Fibroblast of lung (primary cell): ENCODE data around the gene SGO1. TPM values are rescaled to one million over a fixed set of nuclear protein-coding genes. Genes with fewer than 3 reads are reported as not detected.

Experiments used
- DNase-seq, 2 donors: peaks; one replicate each; pipeline versions ENCODE4 v3.0.0 to v3.0.0-alpha.2; 2010; ENCODE audit warnings: low read depth in 2 of 2
- H2AFZ ChIP-seq: 2 replicates; pipeline ENCODE4 v1.5.1; 2012; ENCODE audit warnings: low read length, control low read depth, inconsistent platforms
- H3K27ac ChIP-seq: 2 replicates; pipeline ENCODE4 v1.5.1; 2011; ENCODE audit warnings: low read length, control low read depth; ENCODE audit not compliant: insufficient read depth
- H3K27me3 ChIP-seq: 2 replicates; pipeline ENCODE4 v1.5.1; 2011; ENCODE audit warnings: mild to moderate bottlenecking, low read length; ENCODE audit not compliant: control insufficient read depth, insufficient read depth
- H3K36me3 ChIP-seq: 2 replicates; pipeline ENCODE4 v1.5.1; 2011; ENCODE audit warnings: low read length; ENCODE audit not compliant: control insufficient read depth, insufficient read depth
- H3K4me1 ChIP-seq: 2 replicates; pipeline ENCODE4 v1.5.1; 2011; ENCODE audit warnings: low read length; ENCODE audit not compliant: control insufficient read depth, insufficient read depth; ENCODE audit errors: extremely low read depth
- H3K4me2 ChIP-seq: 2 replicates; pipeline ENCODE4 v1.5.1; 2011; ENCODE audit warnings: low read length, control low read depth; ENCODE audit not compliant: insufficient read depth; ENCODE audit errors: extremely low read depth
- H3K4me3 ChIP-seq, 4 experiments: fragments of 200-600 bp in 1 of 4; sonication (generic) in 1 of 4; replicated peaks in 1 of 4; 2 replicates each; pipeline ENCODE4 v1.5.1; 2011 to 2016; ENCODE audit warnings: low read length in 4 of 4, low read depth in 3 of 4, mild to moderate bottlenecking in 3 of 4, control low read depth in 2 of 4, inconsistent platforms in 1 of 4, mixed read lengths in 1 of 4; ENCODE audit not compliant: insufficient read depth in 1 of 4; ENCODE audit errors: control extremely low read depth in 1 of 4
- H3K79me2 ChIP-seq: 2 replicates; pipeline ENCODE4 v1.5.1; 2012; ENCODE audit warnings: mild to moderate bottlenecking, low read length, inconsistent platforms; ENCODE audit not compliant: control insufficient read depth, insufficient read depth
- H3K9ac ChIP-seq: 2 replicates; pipeline ENCODE4 v1.5.1; 2011; ENCODE audit warnings: mild to moderate bottlenecking, low read length, control low read depth; ENCODE audit not compliant: insufficient read depth
- H3K9me3 ChIP-seq: 2 replicates; pipeline ENCODE4 v1.5.1; 2012; ENCODE audit warnings: low read depth, low read length; ENCODE audit not compliant: control insufficient read depth, insufficient read depth
- H4K20me1 ChIP-seq: 2 replicates; pipeline ENCODE4 v1.5.1; 2011; ENCODE audit warnings: low read length; ENCODE audit not compliant: control insufficient read depth, insufficient read depth; ENCODE audit errors: extremely low read depth
- CTCF ChIP-seq, 2 donors: IDR thresholded peaks in 1 of 2; conservative IDR thresholded peaks in 1 of 2; 1 replicate in 1 of 2; 2 replicates in 1 of 2; pipeline ENCODE4 v1.5.1; 2011 to 2012; ENCODE audit warnings: low read length in 2 of 2, control low read depth in 1 of 2, inconsistent platforms in 1 of 2, low read depth in 1 of 2, mild to moderate bottlenecking in 1 of 2
- EZH2 ChIP-seq: IDR thresholded peaks from 2 replicates; pipeline ENCODE4 v1.5.1; 2012; ENCODE audit warnings: low read length, control low read depth, mild to moderate bottlenecking; ENCODE audit errors: missing control alignments
- polyA plus RNA-seq, 2 donors: library from polyadenylated mRNA; depleted of rRNA in 1 of 2; stranded (reverse) in 1 of 2; unstranded in 1 of 2; fragments of >200 nt; gene quantifications; 2 replicates each; pipeline ENCODE4 v1.2.1, GENCODE V29; 2011 to 2012; ENCODE audit warnings: missing spikeins in 1 of 2
- total RNA-seq: library from RNA; depleted of rRNA; stranded (reverse); fragments of >200 nt; gene quantifications from 2 replicates; pipeline ENCODE4 v1.2.1, GENCODE V29; 2014

The SGO1 gene
- total and polyA plus RNA-seq, 2 donors (not counting 1 experiment from before 2014, with no cell fraction given): 1.8 to 2.4 TPM

GRCh38 chr3:20130106-20130505 is 55.9 kb downstream of the SGO1 start:
- Histone ChIP-seq H3K27me3 (no peaks in the 10 kb centered on the region), H3K79me2 (no peaks in the 10 kb centered on the region), H3K4me1 (no peaks in the 10 kb centered on the region), H3K4me2 (no peak overlapping the region), H3K4me3 (no peak overlapping the region), H3K27ac (no peak overlapping the region), H3K9me3 (no peaks in the 10 kb centered on the region), H3K36me3 (no peaks in the 10 kb centered on the region), H4K20me1 (no peaks in the 10 kb centered on the region), H2AFZ (no peak overlapping the region), H3K9ac (no peak overlapping the region)
- DNase-seq: no peak
- TF ChIP-seq CTCF (conservative IDR thresholded peaks at IDR 0.05 in 1 of 2, IDR thresholded peaks at IDR 0.05 in 1 of 2; ENCODE audit: low read depth in 1 of 2, low read length in 2 of 2) (no peak), EZH2 (no peak)

DNA sequence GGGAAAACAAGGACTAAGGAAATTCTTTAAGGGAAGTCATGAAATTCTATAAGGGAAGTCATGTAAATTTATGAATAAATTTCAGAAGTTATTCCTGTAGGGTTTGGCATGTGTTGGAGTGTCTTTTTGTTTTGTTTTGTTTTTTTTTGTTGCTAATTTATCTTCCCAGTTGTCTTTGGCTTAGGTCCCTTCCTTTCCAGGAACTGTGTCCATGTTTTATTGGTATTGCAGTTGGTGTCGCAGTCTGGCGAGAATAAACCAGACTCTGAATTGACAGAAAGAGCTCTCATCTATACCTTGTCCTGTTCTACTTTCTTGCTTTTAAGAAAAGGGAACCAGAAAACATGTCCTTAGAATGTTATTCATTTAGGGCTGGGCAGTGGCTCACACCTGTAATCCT is 57.6 kb downstream of the SGO1 start:
- Histone ChIP-seq H3K4me3 (no peak overlapping the region), H4K20me1 (no peaks in the 10 kb centered on the region), H3K79me2 (no peaks in the 10 kb centered on the region), H3K27me3 (no peaks in the 10 kb centered on the region), H3K36me3 (no peaks in the 10 kb centered on the region), H3K4me2 (no peak overlapping the region), H3K4me1 (no peaks in the 10 kb centered on the region), H3K9ac (no peak overlapping the region), H3K27ac (no peak overlapping the region), H2AFZ (no peak overlapping the region), H3K9me3 (no peaks in the 10 kb centered on the region)
- DNase-seq: no peak
- TF ChIP-seq CTCF (conservative IDR thresholded peaks at IDR 0.05 in 1 of 2, IDR thresholded peaks at IDR 0.05 in 1 of 2; ENCODE audit: low read depth in 1 of 2, low read length in 2 of 2): no peak
- no peak for TF ChIP-seq EZH2

DNA sequence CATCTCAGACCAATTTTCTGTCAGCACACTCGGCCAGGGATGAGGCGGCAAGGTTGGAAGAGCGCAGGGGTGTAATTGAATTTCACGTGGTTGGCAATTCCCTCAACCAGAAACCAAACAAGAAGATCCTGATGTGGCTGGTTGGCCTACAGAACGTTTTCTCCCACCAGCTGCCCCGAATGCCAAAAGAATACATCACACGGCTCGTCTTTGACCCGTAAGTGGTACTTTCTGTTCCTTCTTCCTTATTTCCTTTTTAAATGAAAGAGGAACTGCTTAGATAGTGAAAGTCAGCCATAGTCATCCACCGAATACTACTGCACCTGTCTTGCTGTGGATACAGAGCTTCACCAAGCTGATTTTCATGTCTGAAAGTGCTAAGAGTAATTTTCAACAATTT is 60.1 kb downstream of the SGO1 start:
- no peak for DNase-seq
- no peak overlapping the region for H3K9ac ChIP-seq

More for the DNA sequence above, 60.1 kb downstream of the SGO1 start:
- Histone ChIP-seq H3K79me2 (no peaks in the 10 kb centered on the region), H4K20me1 (no peaks in the 10 kb centered on the region), H3K4me1 (no peaks in the 10 kb centered on the region), H3K4me2 (no peak overlapping the region), H3K27ac (no peak overlapping the region), H3K36me3 (no peaks in the 10 kb centered on the region), H3K27me3 (no peaks in the 10 kb centered on the region), H3K9me3 (no peaks in the 10 kb centered on the region), H3K4me3 (no peak overlapping the region), H2AFZ (no peak overlapping the region)
- TF ChIP-seq CTCF (conservative IDR thresholded peaks at IDR 0.05 in 1 of 2, IDR thresholded peaks at IDR 0.05 in 1 of 2; ENCODE audit: low read depth in 1 of 2, low read length in 2 of 2) (no peak), EZH2 (no peak)
